ENCODE results near the gene CCNY. TPM values are rescaled to one million over a fixed set of nuclear protein-coding genes. Genes with fewer than 3 reads are reported as not detected.

The CCNY gene
- total RNA-seq, 1 donor from 2014 or later = 85.9 TPM

- Histone ChIP-seq H3K9me3 (ENCODE audit: insufficient read depth, low read depth, low read length) (no peaks in the 10 kb centered on the region), H3K36me3 (ENCODE audit: insufficient read depth, low read length) (no peaks in the 10 kb centered on the region), H3K79me2 (ENCODE audit: insufficient read depth, low read length) (peaks cover 89% of the 10 kb centered on the region), H3K9ac (ENCODE audit: low read length) (no peak overlapping the region), H3K4me2 (ENCODE audit: low read length) (no peak overlapping the region), H2AFZ (ENCODE audit: low read depth, low read length) (no peak overlapping the region), H3K27me3 (ENCODE audit: insufficient read depth, low read length) (no peaks in the 10 kb centered on the region), H4K20me1 (ENCODE audit: insufficient read depth, low read length) (peaks cover 18% of the 10 kb centered on the region), H3K27ac (ENCODE audit: low read depth, low read length) (peak overlapping the region; percentile 91), H3K4me1 (ENCODE audit: insufficient read depth, low read length) (peaks cover 60% of the 10 kb centered on the region), H3K4me3 (ENCODE audit: insufficient read depth, low read depth, low read length) (no peak overlapping the region)
- Mint-ChIP-seq H3K36me3 (ENCODE audit: low read depth, unreplicated experiment) (peaks cover 3% of the 10 kb centered on the region), H3K27ac (ENCODE audit: unreplicated experiment) (no peak overlapping the region), H3K27me3 (ENCODE audit: low read depth, unreplicated experiment) (no peaks in the 10 kb centered on the region), H3K4me3 (ENCODE audit: unreplicated experiment) (no peak overlapping the region), H3K4me1 (ENCODE audit: low read depth, unreplicated experiment) (peaks cover 61% of the 10 kb centered on the region), H3K9me3 (ENCODE audit: unreplicated experiment) (no peaks in the 10 kb centered on the region)
- no peak for TF ChIP-seq EZH2 (IDR thresholded peaks at IDR 0.05; ENCODE audit: insufficient read depth, low read length)
- TF ChIP-seq CTCF (IDR thresholded peaks at IDR 0.05; ENCODE audit: insufficient read depth, low read depth, low read length) = no peak
- DNase-seq (ENCODE audit: low read depth) (no peak), FAIRE-seq (no peak)
These were observed 79.2 kb downstream of the CCNY start for GRCh38 chr10:35415505-35415904.

- Histone ChIP-seq H3K4me1 (ENCODE audit: insufficient read depth, low read length) (peaks cover 71% of the 10 kb centered on the region), H3K27ac (ENCODE audit: low read depth, low read length) (no peak overlapping the region)
- H3K27ac Mint-ChIP-seq (ENCODE audit: unreplicated experiment) = peak overlapping the region; percentile 4
These were observed 80.5 kb downstream of the CCNY start for GRCh38 chr10:35416619-35417312.

More at GRCh38 chr10:35416619-35417312, 80.5 kb downstream of the CCNY start:
- TF ChIP-seq CTCF (IDR thresholded peaks at IDR 0.05; ENCODE audit: insufficient read depth, low read depth, low read length) (no peak), EZH2 (IDR thresholded peaks at IDR 0.05; ENCODE audit: insufficient read depth, low read length) (no peak)
- no peaks in the 10 kb centered on the region for H3K36me3 ChIP-seq (ENCODE audit: insufficient read depth, low read length)
- H3K4me2 ChIP-seq (ENCODE audit: low read length) = peak overlapping the region; percentile 6
- Mint-ChIP-seq H3K36me3 (ENCODE audit: low read depth, unreplicated experiment) (no peaks in the 10 kb centered on the region), H3K27me3 (ENCODE audit: low read depth, unreplicated experiment) (no peaks in the 10 kb centered on the region), H3K4me3 (ENCODE audit: unreplicated experiment) (no peak overlapping the region), H3K4me1 (ENCODE audit: low read depth, unreplicated experiment) (peaks cover 66% of the 10 kb centered on the region), H3K9me3 (ENCODE audit: unreplicated experiment) (no peaks in the 10 kb centered on the region)
- peaks cover 16% of the 10 kb centered on the region for H4K20me1 ChIP-seq (ENCODE audit: insufficient read depth, low read length)
- H3K79me2 ChIP-seq (ENCODE audit: insufficient read depth, low read length) = peaks cover 86% of the 10 kb centered on the region
- FAIRE-seq (no peak), DNase-seq (ENCODE audit: low read depth) (peak; percentile 51)
- no peaks in the 10 kb centered on the region for H3K27me3 ChIP-seq (ENCODE audit: insufficient read depth, low read length)
- no peaks in the 10 kb centered on the region for H3K9me3 ChIP-seq (ENCODE audit: insufficient read depth, low read depth, low read length)
- H3K4me3 ChIP-seq (ENCODE audit: insufficient read depth, low read depth, low read length) = no peak overlapping the region
- H2AFZ ChIP-seq (ENCODE audit: low read depth, low read length) = no peak overlapping the region
- no peak overlapping the region for H3K9ac ChIP-seq (ENCODE audit: low read length)

Measured in astrocyte (in vitro differentiated cells and primary cell).